ENCODE measurements around the gene STK32C.

STK32C gene

DNA sequence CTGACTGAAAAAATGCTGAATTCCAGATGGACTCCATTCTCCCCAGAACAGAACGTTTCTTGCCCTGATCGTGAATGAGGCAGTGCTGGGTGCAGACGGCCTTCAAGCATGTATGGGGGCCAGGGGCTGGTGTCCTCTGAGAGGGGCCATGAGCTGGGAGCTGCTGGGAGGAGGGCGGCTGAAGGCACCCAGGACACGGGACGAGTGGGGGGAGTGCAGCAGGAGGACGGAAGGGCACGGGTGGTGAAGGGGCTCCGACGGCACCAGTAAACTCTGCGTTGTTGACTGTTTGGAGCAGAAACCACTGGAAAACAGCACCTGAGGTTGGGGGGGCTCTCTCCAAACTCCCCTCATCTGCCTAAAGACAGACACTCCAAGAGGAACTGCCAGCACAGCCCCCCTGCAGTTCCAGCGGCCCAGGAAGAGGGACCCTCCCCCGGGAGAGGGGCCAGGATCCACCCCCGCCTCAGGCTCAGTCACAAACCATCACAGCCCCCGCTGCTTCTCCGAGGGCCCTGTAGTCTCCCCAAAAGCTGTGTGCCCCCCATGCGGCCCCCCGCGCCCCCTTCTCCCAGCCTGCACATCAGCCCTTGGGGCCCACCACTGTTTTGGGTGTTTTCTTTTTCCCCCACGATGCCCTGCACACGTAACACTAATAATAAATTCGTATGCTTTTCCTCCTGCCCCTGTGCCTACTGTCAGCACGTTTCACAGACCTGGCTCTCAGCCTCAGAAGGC, 65.5 kb downstream of the STK32C start:
- DNase-seq, result no peak

DNA sequence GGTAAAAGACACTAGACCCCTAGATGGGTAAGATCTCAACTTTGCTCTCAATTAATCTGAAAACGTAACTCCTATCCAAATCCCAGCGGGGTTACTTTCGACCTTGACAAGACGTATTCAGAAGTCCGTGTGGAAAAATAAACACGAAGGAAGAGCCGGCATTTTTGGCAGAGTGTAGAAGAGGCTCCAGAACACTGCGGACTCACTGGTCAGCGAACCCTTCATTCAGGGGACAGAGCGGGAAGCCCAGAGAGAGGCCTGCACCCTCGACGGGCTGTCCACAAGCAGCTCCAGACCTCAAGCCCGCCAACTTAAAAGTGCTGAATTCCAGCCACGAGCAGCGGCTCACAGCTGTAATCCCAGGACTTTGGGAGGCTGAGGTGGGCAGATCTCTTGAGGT, 66.3 kb downstream of the STK32C start:
- DNase-seq, result no peak

DNA sequence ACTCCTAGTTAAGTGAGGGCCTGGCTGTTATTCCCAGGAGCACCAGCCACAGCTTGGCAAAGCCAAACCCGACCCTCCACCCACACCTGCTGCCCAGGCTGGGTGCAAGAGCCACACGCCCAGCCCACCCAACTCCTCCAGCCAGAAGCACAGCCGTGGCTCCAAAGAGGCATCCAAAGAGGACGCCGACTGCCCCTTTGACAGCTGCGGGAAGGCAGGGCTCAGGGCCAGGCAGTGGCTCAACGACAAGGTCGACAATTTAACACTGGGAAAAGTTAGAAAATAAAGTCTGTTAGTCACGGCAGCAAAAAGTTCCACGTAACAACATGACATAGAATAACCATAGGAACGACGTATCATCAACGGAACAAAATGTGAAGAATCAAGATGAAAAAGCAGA, 66.7 kb downstream of the STK32C start:
- no peak for DNase-seq

DNA sequence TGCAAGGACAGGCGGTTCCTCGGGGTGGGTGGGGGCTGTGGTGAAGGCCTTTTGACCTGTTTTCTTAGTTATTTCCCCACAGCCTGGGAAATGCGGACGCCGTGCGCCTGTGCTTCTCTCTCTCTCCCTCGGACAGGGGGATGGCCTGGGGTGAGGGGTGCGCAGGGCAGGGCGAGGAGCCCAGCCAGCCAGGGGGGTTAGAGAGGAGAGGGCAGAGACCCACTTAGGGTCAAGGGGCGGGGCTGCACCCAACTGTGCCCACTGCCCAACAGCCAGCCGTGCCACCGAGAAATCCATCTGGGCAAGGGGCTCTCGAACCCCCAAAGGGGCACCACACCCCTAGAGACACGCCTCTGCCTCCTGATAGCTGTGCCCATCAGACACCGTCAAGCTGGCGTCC, 67.2 kb downstream of the STK32C start:
- no peak for DNase-seq

DNA sequence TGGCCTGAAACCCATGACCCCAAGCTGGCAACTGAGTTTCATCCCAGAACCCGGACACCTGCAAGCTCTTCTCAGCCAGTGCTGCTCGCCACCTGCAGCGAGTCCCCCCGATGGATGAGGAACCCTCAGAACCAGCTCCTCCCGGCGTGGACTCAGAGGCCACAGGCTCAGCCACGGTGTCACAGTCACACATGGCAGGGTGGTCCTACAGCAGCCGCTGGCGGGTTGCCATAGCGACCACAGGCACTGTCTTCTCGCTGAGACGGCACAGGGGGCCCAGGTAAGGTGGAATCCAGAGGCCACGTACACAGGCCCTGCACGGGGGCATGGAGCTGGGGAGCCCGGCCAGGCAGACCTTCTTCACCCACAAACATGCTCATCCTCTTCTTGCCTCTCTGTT, 67.6 kb downstream of the STK32C start:
- no peak for DNase-seq

DNA sequence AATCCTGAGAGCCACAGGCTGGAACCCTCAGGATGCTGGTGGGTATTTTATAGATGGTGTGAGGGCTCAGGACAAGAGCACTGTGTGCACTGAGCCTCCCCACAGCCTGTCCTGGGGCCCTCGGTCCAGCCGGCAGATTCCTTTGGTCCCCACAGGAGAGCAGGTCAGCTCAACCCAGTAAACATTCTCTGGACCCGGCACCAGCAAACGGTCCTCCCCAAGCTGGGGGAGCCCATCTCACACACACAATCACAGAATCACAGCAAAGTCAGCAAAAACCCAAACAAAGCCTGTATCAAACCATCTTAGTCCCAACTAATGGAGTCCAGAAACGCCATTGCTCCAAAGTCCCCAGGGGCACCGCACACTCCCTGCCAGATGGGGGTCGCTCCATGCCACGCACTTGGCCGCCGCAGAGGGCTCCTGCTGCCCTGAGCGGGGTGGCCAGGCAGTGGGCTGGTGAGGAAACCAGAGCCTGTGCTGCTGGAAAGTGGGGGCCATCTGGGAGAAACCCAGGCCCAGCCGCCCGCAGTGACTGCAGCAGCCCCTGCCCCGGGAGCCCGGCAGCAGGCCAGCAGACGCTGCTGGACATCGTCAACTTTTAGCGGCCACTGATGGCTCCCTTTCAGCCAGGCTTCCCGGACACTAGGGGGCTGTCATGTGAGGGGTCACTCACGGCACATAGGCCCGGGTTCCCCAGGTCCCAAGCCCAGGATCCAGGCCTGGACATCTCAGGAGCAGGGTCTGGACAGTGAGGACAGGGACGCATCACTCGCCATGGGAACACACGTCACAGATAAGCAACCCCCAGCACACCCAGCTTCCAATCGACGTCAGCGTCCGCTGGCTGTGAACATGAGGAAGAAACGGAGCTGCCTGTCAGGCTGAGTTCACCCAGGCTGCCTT, 68.4 kb downstream of the STK32C start:
- DNase-seq, result no peak

DNA sequence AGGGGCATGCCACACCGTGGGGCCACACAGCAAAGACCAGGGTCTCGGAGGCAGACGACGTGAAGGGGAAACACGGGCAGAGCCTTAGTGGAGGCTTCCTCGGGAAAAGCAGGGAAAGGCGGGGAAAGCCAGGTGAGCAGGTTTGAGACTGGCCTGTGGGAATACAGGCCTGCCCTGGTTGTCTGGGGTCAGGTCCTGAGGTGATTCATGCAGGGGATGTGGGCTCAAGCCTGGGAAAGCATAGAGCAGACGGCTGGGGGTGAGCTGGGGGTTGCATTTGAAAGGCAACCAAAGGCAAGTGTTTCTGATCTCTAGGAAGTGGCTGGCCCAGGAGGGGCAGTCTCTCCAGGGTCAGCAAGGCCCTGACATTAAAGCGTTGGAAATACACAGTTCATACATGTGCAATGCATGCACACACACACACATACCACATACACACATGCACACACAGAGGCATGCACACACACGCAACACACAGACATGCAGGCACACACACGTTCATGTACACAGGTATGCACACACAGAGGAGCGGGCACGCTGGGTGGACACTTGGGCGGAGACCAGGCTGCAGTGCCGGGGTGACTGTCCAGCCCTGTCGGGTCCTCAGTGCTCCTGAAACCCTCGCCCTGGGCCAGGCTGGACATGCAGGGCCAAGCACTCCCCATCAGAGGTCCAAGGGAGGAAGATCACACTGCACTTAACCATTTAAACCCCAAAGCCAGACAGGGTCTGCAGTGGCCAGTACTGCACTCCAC, 69.2 kb downstream of the STK32C start:
- no peak for DNase-seq

DNA sequence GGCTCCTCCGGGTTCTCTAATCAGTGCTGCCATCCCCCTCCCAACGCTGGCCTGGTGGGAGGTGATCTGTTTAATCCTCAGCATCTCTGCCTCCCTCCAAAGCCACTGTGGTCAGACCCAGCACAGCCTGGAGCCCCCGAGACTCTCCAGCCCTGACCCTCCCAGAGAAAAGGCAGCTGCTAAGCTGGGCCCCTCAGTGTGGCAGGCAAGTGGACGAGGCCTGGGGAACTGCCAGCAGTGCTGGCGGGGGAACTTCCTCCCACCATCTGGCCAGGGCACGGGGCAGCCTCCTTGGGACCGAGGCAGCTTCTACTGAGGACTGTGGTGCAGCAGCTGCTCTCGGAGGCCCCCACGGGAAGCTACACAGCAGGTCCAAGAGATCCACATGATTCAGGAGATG, 69.9 kb downstream of the STK32C start:
- no peak for DNase-seq

DNA sequence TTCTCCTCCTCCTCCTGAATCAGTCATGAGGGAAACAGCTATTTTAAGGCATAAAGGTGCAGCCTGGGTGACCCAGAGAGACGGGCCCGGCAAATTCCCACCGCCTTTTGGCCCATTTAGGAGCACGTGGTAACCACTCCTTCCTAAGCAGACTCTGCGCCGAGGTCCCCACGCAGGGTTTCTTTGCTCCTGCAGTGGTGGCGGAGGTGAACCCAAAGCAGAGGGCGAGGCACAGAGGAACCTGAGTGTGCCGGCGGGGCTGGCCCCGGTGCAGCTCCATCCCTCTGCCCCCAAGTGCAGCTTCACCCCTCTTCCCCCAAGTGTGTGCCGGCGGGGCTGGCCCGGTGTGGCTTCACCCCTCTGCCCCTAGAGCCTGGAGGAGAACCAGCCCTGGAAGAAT, 70.4 kb downstream of the STK32C start:
- DNase-seq, result no peak

DNA sequence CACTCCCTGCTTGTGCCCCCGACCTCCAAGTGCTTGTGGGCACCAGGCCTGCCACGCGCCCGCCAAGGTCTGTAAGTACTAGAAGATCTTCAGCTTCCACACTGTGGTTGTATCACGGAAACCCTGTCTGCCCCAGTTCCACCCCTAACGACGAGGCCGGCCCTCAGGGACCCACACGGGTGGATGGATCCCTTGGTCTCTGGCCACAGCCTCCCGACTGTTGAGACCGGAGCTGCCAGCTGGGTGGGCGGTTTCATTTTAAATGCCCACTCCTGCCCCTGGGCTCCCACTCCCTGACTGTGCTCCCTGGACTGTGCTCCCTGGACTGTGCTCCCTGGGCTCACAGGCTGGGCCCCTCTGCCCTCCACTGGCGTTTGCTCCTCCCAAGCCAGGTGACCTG, 70.9 kb downstream of the STK32C start:
- DNase-seq, result no peak

DNA sequence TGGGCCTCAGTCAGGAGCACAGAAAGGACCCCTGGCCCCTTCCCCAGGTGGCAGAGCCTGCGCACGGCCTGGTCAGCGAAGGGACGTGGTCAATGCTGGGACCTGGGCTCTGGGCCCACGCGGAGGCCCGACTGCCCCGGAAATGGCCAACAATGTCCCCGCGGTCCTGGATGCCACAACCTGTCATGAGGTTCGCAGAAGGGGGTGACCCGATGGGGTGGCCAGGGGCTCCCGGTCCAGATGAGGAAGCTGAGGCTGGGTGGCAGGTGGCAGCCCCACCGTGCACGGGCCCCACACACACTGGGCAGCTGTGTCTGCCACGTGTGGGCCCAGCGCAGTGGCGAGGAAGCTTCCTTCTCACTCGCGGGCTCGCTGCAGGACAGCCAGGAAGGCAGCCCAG, 71.6 kb downstream of the STK32C start:
- DNase-seq, result no peak

DNA sequence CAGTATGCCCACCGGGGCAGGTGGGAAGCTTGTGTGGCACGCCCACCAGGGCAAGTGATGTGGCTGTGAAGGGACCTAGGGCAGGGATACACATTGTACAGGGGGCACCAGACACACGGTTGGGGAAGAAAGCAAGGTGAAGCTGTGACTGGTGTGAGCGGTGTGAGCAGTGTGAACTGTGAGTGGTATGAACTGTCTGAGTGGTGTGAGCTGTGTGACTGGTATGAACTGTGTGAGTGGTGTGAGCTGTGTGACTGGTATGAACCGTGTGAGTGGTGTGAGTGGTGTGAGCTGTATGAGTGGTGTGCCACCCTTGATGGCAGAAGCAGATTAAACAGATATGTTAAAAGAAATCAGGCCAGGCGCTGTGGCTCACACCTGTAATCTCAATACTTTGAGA, 72.9 kb downstream of the STK32C start:
- DNase-seq, result no peak

DNA sequence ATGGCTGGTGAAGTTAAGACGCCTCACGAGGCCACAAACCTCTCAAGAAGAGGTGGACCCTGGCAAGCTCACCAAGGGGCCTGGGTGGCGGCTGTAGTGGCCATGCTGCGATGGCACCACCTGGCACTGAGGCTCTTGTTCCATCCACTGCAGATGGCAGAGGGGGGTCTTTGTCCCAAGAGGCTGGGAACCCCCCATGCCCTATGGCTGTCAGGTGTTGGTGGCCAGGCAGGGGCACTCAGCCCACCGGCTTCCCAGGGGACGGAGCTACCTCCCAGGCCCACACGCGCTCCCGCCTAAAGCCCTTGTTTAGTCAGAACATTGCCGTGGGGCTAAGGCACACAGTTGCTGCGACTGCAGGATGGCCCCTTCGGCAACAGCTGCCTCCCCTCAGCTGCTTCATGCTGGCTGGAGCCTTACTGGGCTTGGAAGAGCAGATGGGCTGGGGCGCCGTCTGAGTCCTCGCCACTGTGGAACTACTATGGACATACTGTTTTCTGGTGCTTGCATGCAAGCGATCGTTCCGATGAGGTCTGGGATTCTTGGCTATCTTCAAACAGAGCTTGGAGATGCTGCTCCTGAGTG, 74.2 kb downstream of the STK32C start:
- DNase-seq, result no peak

DNA sequence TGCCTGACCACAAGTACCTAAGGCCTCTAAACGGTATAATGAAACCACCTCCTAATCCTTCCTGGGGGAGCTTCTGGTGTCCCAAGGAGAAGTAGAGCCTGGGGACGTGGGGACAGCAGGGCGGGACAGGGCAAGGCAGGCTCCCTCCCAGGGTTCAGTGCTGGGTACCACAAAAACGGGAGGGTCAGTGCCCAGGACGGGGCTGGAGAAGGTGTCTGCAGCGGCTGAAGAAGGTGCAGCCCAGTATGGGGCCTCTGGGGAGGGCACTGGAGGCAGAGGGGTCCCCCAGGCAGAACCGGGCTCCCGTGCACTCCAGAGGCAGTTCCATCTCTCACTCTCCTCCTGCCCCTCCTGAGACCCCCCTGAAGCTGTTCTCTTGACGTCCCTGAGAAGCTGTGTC, 74.8 kb downstream of the STK32C start:
- no peak for DNase-seq

DNA sequence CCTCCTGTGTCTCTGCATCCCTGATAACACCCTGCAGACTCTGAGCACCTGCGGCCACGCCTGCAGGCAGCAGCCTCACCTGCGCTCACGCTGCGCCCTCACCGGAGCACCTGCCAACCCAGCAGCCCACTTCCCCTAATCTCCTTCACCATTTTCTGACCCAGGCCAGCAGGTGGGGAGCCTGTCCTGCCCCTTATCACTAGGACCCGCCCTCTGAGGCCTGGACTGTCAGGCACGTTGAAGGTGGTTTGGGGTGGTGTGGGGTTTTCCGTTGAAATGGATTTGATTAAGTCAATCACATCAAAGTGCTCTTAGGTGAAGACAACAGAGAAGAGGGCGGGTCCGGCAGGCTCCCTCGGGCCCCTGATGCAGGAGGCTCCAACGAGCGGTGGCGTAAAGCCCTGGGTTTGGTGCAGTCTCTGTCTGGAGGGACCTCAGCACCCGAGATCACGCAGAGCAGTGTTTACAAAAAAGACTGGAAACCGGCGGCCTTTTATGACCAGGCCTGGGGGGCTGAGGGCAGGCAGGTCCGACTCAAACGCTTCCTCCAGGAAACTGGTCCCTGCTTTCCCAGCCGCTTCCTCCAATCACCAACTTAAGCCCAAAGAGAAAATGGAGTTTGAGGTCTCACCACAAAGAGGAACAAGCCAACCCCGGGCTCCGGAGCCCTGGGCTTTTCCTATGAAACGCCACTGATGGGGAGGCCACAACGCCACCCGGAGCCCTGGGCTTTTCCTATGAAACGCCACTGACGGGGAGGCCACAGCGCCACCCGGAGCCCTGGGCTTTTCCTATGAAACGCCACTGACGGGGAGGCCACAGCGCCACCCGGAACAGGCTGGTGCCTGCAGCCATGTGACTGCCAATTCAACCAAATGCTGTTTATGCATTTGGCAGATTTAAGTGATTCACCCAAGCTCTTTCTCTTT, 75.5 kb downstream of the STK32C start:
- DNase-seq, result peak; percentile 34 to 38

DNA sequence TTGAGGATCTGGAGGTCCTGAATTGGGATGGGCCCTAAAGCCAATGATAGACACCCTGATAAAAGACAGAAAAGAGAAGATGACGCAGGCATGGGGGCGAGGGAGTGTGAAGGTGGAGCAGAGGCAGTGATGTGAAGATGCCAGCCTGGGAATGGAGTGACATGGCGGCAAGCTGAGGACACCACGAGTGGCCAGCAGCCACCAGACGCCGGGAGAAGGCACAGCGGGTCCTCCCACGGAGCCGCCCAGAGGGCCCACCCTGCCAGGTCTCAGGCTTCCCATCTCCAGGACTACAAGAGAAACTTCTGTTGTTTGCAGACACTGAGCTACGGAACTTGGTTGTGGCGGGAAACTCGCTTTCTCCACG, 76.1 kb downstream of the STK32C start:
- DNase-seq, result no peak

DNA sequence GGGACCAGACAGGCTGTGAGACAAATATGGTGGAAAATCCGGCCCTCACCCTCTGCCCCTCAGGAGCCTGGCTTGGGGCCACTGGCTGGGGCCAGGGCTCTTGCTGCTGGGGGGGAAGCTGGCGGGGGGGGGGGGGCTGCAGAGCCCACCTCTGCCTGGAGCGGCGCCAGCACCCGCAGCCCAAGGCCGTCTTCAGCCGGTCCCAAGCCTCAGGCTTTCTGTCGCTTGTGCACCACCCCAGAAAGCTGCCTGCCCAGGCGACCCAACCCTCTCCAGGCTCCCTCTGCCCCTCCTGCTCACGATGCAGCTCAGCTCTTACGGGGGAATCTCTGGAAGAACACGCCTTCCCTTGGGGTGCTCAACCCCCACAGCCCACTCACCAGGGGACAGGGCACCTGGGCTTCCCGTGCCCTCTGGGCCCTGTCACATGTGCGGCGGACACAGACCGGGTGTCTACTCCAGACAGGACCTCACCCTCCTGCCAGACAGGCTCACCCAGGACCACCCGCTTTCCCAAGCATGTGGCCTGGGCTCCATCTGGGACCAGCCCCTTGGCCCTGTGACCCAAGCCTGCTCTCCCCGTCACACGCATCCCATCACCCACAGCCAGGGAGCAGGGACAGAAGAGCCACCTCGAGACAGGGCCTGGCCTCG, 77.1 kb downstream of the STK32C start:
- DNase-seq, result no peak

DNA sequence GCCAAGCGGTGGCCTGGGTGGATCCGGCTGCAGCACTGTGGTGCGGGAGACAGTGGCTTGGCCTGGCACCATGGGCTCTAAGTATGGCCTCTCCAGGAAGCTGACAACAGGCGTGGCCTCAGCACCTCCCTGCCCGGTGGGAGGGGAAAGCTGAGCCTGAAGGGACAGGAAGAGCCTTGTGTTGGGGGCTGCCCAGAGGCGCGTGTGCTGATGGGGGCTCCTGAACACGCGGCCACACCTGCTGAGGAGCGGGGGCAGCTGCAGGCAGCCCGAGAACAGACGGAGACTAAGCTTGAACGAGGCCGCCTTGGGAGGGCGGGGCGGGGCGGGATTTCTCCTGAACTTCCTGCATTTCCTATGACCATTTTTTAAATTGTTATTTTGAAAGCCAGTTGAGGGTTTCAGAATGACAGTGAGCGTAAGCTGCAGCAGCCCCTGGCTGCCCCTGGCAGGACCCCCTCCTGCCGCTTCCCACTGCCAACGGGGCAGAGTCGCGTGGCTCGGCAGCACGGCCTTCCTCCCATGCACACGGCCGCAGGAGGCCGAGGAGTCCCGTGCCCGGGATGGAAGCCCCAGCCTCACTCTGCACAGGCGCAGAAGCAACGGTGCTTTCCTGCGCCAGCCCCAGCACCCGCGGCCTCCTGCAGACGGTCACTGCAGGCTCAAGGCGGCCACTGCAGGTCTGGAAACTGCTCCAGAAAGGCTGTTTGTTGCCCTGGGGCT, 77.8 kb downstream of the STK32C start:
- peak; percentile 30 to 35 for DNase-seq

DNA sequence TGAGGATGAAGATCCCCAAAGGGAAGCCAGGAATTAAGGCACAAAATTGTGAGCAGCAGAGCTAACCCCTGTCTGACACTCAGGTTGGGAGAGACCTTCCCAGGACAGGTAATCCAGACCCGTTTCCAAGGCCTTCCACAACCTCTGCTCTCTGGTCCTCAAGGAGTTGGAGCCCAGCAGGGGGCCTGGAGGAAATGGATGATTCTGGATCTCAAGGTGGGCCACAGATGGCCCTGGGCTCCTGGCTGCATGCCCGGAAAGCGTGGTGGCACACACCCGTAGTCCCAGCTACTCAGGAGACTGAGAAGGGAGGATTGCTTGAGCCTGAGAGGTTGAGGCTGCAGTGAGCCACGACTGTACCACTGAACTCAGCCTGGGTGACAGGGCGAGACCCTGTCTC, 78.7 kb downstream of the STK32C start:
- DNase-seq, result no peak

DNA sequence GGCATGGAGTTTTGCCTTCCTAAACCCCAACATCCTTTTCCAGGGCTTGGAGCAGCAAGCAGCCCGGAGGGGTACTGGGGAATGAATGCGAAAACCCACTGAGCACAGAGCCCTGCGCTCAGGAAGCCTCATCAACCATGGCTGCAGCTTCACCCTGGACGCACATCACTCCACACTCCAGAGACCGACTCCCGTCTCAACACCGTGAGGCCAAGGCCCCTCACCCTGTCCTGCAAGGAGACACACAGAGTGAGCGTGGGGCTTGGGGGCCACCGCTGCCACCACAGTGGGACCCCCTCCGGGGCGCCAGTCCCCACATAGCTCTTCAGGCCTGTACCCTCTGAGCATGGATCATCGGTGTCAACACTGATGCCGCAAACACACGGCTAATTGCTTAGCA, 79.1 kb downstream of the STK32C start:
- no peak for DNase-seq

DNA sequence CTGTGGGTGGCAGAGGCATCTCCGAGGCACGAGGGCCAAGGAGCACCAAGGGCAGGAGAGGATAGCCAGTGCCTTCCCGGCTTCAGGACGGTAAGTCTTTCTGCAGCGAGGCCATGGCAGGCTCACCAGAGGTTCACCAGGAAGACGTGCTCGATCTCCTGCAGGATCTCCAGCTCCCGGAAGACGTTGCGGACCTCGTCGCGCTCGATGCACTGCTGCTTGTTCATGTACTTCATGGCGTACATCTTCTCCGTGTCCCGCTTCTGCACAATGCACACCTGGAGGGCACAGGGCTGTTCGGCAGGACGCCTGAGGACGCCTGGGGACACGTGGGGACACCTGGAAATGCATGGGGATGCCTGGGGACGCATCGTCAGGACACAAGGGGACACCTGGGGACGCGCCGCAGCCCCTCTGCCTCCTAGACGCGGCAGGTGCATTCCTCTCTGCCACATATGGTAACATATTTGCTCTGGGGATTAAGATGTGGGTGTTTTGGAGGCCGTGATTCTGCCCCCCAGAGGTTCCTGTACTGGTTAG, 79.8 kb downstream of the STK32C start:
- DNase-seq, result no peak

Measured in CD4-positive, alpha-beta T cell treated with Interleukin-1 beta for 1 hour (primary cell).